Sigmoid colon (tissue), 4 donors: ENCODE data around the gene CDKN2A.

Source experiments
- EP300 ChIP-seq, 4 donors: sonication (generic); formaldehyde crosslinking; IDR thresholded peaks; one replicate each; pipeline ENCODE4 v1.6.1; 2017; ENCODE audit warnings: antibody characterized with exemption in 4 of 4
- POLR2A ChIP-seq, 2 donors: fragments of 450-650 bp; IDR thresholded peaks; one replicate each; pipeline ENCODE4 v1.6.1; 2016; ENCODE audit warnings: antibody characterized with exemption in 2 of 2, mild to moderate bottlenecking in 2 of 2, moderate library complexity in 2 of 2
- POLR2AphosphoS5 ChIP-seq, 4 donors: sonication (generic); formaldehyde crosslinking; IDR thresholded peaks; one replicate each; pipeline ENCODE4 v1.6.1; 2017; ENCODE audit warnings: antibody characterized with exemption in 4 of 4
- TF ChIP-seq, protein P1 (sequence below), 4 experiments: fragments of 450-650 bp in 3 of 4; fragments of 200-600 bp in 1 of 4; IDR thresholded peaks; one replicate each; pipeline ENCODE4 v1.5.1; 2016 to 2019; ENCODE audit warnings: antibody characterized with exemption in 4 of 4, mild to moderate bottlenecking in 3 of 4, moderate library complexity in 2 of 4

DNA sequence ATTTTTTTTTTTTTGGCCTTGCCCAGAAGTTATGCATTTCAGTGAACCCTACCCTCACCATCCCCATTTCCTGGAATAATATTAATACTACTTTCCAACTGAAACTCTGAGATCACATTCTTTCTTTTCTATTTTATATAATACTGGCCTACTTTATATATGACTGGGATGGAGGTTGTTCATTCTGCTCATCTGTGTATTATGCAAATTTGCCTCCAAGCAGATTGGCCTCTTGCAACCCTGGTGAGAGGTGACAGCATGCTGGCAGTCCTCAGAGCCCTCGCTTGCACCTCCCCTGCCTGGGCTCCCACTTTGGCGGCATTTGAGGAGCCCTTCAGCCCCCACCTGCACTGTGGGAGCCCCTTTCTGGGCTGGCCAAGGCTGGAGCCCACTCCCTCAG lies 35.4 kb downstream of the CDKN2A start:
- TF ChIP-seq, protein P1, sequence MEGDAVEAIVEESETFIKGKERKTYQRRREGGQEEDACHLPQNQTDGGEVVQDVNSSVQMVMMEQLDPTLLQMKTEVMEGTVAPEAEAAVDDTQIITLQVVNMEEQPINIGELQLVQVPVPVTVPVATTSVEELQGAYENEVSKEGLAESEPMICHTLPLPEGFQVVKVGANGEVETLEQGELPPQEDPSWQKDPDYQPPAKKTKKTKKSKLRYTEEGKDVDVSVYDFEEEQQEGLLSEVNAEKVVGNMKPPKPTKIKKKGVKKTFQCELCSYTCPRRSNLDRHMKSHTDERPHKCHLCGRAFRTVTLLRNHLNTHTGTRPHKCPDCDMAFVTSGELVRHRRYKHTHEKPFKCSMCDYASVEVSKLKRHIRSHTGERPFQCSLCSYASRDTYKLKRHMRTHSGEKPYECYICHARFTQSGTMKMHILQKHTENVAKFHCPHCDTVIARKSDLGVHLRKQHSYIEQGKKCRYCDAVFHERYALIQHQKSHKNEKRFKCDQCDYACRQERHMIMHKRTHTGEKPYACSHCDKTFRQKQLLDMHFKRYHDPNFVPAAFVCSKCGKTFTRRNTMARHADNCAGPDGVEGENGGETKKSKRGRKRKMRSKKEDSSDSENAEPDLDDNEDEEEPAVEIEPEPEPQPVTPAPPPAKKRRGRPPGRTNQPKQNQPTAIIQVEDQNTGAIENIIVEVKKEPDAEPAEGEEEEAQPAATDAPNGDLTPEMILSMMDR (IDR thresholded peaks at IDR 0.05) = no peak
- TF ChIP-seq POLR2AphosphoS5 (IDR thresholded peaks at IDR 0.05) (no peak), POLR2A (IDR thresholded peaks at IDR 0.05) (no peak), EP300 (IDR thresholded peaks at IDR 0.05) (no peak)
